CD4-positive, alpha-beta T cell (primary cell): ENCODE measurements around the gene VIPR1. TPM values are rescaled to one million over a fixed set of nuclear protein-coding genes. Genes with fewer than 3 reads are reported as not detected.
A peak's percentile ranks its signal among the peaks of the same experiment; 100 is the strongest.

Experiments
- ATAC-seq: fragments of 200-7000 bp; cut with Tn5 transposase; one replicate; pipeline ENCODE4 v1.10.0; 2022; ENCODE audit warnings: mild to moderate bottlenecking; ENCODE audit not compliant: poor library complexity
- CTCF ChIA-PET: fragments of 350-600 bp; sonication (Branson Sonifier 250); formaldehyde crosslinking; loops from one replicate; lab custom pipeline; 2021; ENCODE audit warnings: antibody characterized with exemption, inconsistent platforms; lab: Charles Lee
- POLR2A ChIA-PET: fragments of 350-600 bp; sonication (Branson Sonifier 250); formaldehyde crosslinking; loops from one replicate; lab custom pipeline; 2021; ENCODE audit warnings: antibody characterized with exemption, inconsistent platforms; lab: Charles Lee
- DNase-seq, 14 experiments: peaks; one replicate each; pipeline ENCODE4 v3.0.0-alpha.2; 2013 to 2020; ENCODE audit warnings: mixed read lengths in 2 of 14
- H3K27ac ChIP-seq, 2 donors: one replicate each; pipeline versions ENCODE4 v1.5.1 to v1.7.0; 2013; ENCODE audit warnings: low read length in 2 of 2, low read depth in 1 of 2, mild to moderate bottlenecking in 1 of 2
- H3K27me3 ChIP-seq, 2 experiments: 1 replicate in 1 of 2; 2 replicates in 1 of 2; pipeline versions ENCODE4 v1.6.1 to v1.7.0; 2013; ENCODE audit warnings: low read length in 2 of 2, control low read depth in 1 of 2, mild to moderate bottlenecking in 1 of 2, moderate library complexity in 1 of 2; ENCODE audit not compliant: insufficient read depth in 2 of 2, control insufficient read depth in 1 of 2
- H3K36me3 ChIP-seq: one replicate; pipeline ENCODE4 v1.6.1; 2013; ENCODE audit warnings: low read length, control low read depth; ENCODE audit not compliant: insufficient read depth
- H3K4me1 ChIP-seq: one replicate; pipeline ENCODE4 v1.6.1; 2013; ENCODE audit warnings: low read length, control low read depth; ENCODE audit not compliant: insufficient read depth
- H3K4me3 ChIP-seq: one replicate; pipeline ENCODE4 v1.5.1; 2013; ENCODE audit warnings: mild to moderate bottlenecking, low read length, moderate library complexity
- H3K9me3 ChIP-seq, 2 experiments: 1 replicate in 1 of 2; 2 replicates in 1 of 2; pipeline versions ENCODE4 v1.6.1 to v1.7.0; 2013; ENCODE audit warnings: low read length in 2 of 2, mild to moderate bottlenecking in 2 of 2, control low read depth in 1 of 2, moderate library complexity in 1 of 2; ENCODE audit not compliant: control insufficient read depth in 1 of 2, insufficient read depth in 1 of 2
- H3K27ac Mint-ChIP-seq: one replicate; pipeline ENCODE4 v1.8.0; 2020; ENCODE audit warnings: mixed read lengths
- H3K27me3 Mint-ChIP-seq: one replicate; pipeline ENCODE4 v1.8.0; 2021; ENCODE audit warnings: mixed read lengths
- H3K36me3 Mint-ChIP-seq: one replicate; pipeline ENCODE4 v1.8.0; 2021; ENCODE audit warnings: low read depth, mixed read lengths
- H3K4me1 Mint-ChIP-seq: one replicate; pipeline ENCODE4 v1.8.0; 2021; ENCODE audit warnings: low read depth, mixed read lengths
- H3K4me3 Mint-ChIP-seq: one replicate; pipeline ENCODE4 v1.8.0; 2020; ENCODE audit warnings: mild to moderate bottlenecking, mixed read lengths
- H3K9me3 Mint-ChIP-seq: one replicate; pipeline ENCODE4 v1.8.0; 2020; ENCODE audit warnings: mixed read lengths
- CTCF ChIP-seq: fragments of 200-600 bp; IDR thresholded peaks from one replicate; pipeline ENCODE4 v1.8.0; 2022; ENCODE audit warnings: antibody characterized with exemption, mild to moderate bottlenecking
- intact Hi-C, 2 experiments: fragments of 100-400 bp; cut with DNase I in 1 of 2; cut with micrococcal nuclease in 1 of 2; formaldehyde crosslinking; loops; one replicate each; pipeline versions ENCODE4 v1.15.1 to v1.9.0; 2023 to 2025; cut with DNase I, micrococcal nuclease
- total RNA-seq, 174 experiments: library from RNA in 2 of 174; stranded (reverse) in 2 of 174; gene quantifications; one replicate each; pipeline ENCODE4 v1.2.3 and lab custom pipeline; 2021 to 2026

Gene VIPR1
- total RNA-seq, 2 experiments from 2014 or later: 66.8 to 67.6 TPM

DNA sequence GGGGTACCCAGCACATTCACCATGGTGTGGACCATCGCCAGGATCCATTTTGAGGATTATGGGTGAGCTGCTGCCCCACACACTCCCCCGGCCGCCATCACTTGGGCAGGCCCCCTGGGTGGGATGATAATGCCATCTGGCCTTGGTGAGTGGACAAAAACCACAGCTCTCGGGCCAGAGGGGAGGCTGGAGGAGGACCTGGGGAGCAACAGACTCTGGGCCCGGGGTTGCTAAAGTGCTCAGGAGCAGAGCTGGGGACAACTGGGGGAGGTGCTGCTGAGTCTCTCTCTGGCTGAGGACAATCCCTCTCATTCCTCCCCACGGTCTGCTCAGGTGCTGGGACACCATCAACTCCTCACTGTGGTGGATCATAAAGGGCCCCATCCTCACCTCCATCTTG lies 29.0 kb downstream of the VIPR1 start:
- no peak overlapping the region for H3K4me3 Mint-ChIP-seq
- Histone ChIP-seq H3K4me1 (peaks cover 89% of the 10 kb centered on the region), H3K36me3 (peaks cover 15% of the 10 kb centered on the region), H3K9me3 (no peaks in the 10 kb centered on the region), H3K27ac (peak overlapping the region in 1 of 2 donors; percentile 13), H3K4me3 (no peak overlapping the region), H3K27me3 (no peaks in the 10 kb centered on the region)
- H3K36me3 Mint-ChIP-seq: peaks cover 66% of the 10 kb centered on the region
- POLR2A ChIA-PET: interaction anchor here (3.9 kb wide), 1 partner anchor 29 kb away, joined by 17 read pairs; the partner anchor contains the start of gene VIPR1
- no peaks in the 10 kb centered on the region for H3K27me3 Mint-ChIP-seq
- peak overlapping the region; percentile 88 for H3K27ac Mint-ChIP-seq
- CTCF ChIA-PET: no interaction called here
- peaks cover 86% of the 10 kb centered on the region for H3K4me1 Mint-ChIP-seq
- DNase-seq (no peak), ATAC-seq (no peak)
- no peaks in the 10 kb centered on the region for H3K9me3 Mint-ChIP-seq
- no peak for TF ChIP-seq CTCF
- intact Hi-C loops: no loop called here

DNA sequence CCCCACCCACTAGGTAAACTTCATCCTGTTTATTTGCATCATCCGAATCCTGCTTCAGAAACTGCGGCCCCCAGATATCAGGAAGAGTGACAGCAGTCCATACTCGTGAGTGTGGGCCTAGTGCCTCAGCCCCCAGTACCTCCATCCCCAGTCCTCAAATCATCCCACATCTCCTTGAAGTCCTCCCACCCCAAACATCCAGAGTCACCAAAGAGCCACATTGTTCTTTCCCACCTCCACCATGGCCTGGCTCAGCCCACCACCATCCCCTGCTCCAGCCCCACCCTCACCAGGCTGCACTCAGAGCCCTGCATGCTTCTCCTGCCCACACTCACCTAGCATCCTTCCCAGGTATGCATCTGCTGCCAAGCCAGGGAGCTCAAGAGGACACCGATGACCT lies 29.8 kb downstream of the VIPR1 start:
- ATAC-seq (no peak), DNase-seq (no peak)
- Mint-ChIP-seq H3K4me3 (peak overlapping the region; percentile 64), H3K27me3 (no peaks in the 10 kb centered on the region), H3K4me1 (peaks cover 86% of the 10 kb centered on the region), H3K36me3 (peaks cover 58% of the 10 kb centered on the region), H3K9me3 (no peaks in the 10 kb centered on the region), H3K27ac (peak overlapping the region; percentile 88)
- ChIA-PET CTCF (no interaction called here), POLR2A (interaction anchor here (3.9 kb wide), 1 partner anchor 30 kb away, joined by 17 read pairs; the partner anchor contains the start of gene VIPR1)
- no peak overlapping the region for H3K27ac ChIP-seq
- no peaks in the 10 kb centered on the region for H3K9me3 ChIP-seq
- H3K4me1 ChIP-seq: peaks cover 86% of the 10 kb centered on the region
- peaks cover 15% of the 10 kb centered on the region for H3K36me3 ChIP-seq
- H3K4me3 ChIP-seq: no peak overlapping the region
- TF ChIP-seq CTCF: no peak
- intact Hi-C loops: no loop called here
- no peaks in the 10 kb centered on the region for H3K27me3 ChIP-seq

DNA sequence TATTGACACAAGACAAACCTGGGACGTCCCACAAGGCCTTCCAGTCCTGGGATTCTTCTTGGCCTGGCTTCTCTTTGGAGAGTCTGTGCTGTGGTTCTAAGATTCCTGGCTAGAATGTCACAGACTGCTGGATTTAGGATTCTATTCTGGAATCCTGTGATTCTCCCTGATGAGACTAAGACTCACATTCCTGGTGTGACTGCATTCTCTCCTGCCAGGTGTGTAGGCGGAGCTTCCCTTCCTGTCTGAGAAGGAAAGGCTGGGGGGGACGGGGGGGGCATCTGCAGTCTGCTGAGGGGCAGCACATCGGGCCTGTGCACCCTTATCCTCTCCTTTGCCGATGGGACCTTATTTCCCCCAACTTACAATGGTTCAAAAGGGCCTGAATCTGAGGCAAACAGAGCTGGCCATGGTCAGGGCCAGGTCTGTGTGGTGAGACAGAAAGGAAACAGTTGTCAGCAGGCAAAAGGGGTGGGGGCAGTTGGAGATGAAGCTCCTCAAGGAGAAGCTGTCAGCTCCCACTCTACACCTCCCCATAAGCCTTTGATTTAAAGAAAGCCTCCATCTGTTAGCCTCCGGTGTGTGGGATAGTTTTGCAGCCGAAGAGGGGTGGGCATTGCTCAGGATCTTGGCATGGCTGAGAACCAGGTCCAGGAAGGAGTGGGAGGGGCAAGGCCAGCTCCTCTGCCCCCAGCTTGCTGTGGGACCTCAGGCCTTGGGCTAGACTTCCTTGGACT lies 30.9 kb downstream of the VIPR1 start:
- no peak for TF ChIP-seq CTCF
- Histone ChIP-seq H3K36me3 (peaks cover 15% of the 10 kb centered on the region), H3K4me1 (peaks cover 75% of the 10 kb centered on the region), H3K4me3 (no peak overlapping the region), H3K27ac (no peak overlapping the region), H3K9me3 (no peaks in the 10 kb centered on the region), H3K27me3 (no peaks in the 10 kb centered on the region)
- POLR2A ChIA-PET: interaction anchor here (3.9 kb wide), 1 partner anchor 31 kb away, joined by 17 read pairs; the partner anchor contains the start of gene VIPR1
- Mint-ChIP-seq H3K27ac (peak overlapping the region; percentile 88), H3K4me1 (peaks cover 82% of the 10 kb centered on the region), H3K9me3 (no peaks in the 10 kb centered on the region), H3K36me3 (peaks cover 65% of the 10 kb centered on the region), H3K27me3 (no peaks in the 10 kb centered on the region), H3K4me3 (no peak overlapping the region)
- CTCF ChIA-PET: interaction anchor here (1.1 kb wide), 1 partner anchor 32 kb away, joined by 4 read pairs; no protein-coding TSS in a partner anchor
- intact Hi-C loops: no loop called here
- DNase-seq: no peak
- no peak for ATAC-seq
